Measurements from ENCODE around the gene FAM43B.

- TF ChIP-seq CTCF (IDR thresholded peaks at IDR 0.05; ENCODE audit: borderline replicate concordance, extremely low read depth, low read length, poor library complexity, severe bottlenecking) (no peak), EZH2 (IDR thresholded peaks at IDR 0.05; ENCODE audit: borderline replicate concordance, low read depth, low read length, severe bottlenecking) (no peak)
Observed at GRCh38 chr1:20575541-20576336, 23.4 kb downstream of the FAM43B start.
